Activated CD8-positive, alpha-beta memory T cell treated with anti-CD3 and anti-CD28 coated beads, Interleukin-2, amount 10 ng/mL, durations not matched to agents 7 days and 5 days (primary cell): ENCODE measurements around the gene GAREM2. TPM values are rescaled to one million over a fixed set of nuclear protein-coding genes. Genes with fewer than 3 reads are reported as not detected.
A peak's percentile ranks its signal among the peaks of the same experiment; 100 is the strongest.

ENCODE experiments used
- ATAC-seq: fragments of 150-1000 bp; cut with Tn5 transposase; one replicate; pipeline ENCODE4 v1.10.0; 2021; ENCODE audit warnings: moderate library complexity
- CTCF ChIA-PET: fragments of 350-600 bp; sonication (Branson Sonifier 250); formaldehyde crosslinking; loops from one replicate; lab custom pipeline; 2021; ENCODE audit warnings: antibody characterized with exemption; lab: Charles Lee
- DNase-seq: peaks from one replicate; pipeline ENCODE4 v3.0.0-alpha.2; 2020
- H3K27ac Mint-ChIP-seq: one replicate; pipeline ENCODE4 v1.8.0; 2021; ENCODE audit warnings: mild to moderate bottlenecking, mixed read lengths
- H3K27me3 Mint-ChIP-seq: one replicate; pipeline ENCODE4 v1.8.0; 2021; ENCODE audit warnings: mixed read lengths
- H3K36me3 Mint-ChIP-seq: one replicate; pipeline ENCODE4 v1.8.0; 2021; ENCODE audit warnings: mild to moderate bottlenecking, mixed read lengths
- H3K4me1 Mint-ChIP-seq: one replicate; pipeline ENCODE4 v1.8.0; 2021; ENCODE audit warnings: mixed read lengths
- H3K4me3 Mint-ChIP-seq: one replicate; pipeline ENCODE4 v1.8.0; 2021; ENCODE audit warnings: mild to moderate bottlenecking, moderate library complexity, mixed read lengths
- H3K9me3 Mint-ChIP-seq: one replicate; pipeline ENCODE4 v1.8.0; 2022; ENCODE audit warnings: low read depth, mixed read lengths
- total RNA-seq, 2 experiments: library from RNA; stranded (reverse); gene quantifications; one replicate each; pipeline ENCODE4 v1.2.3, GENCODE V29; 2021

Gene GAREM2
- total RNA-seq = 1 to 10 TPM; 2.5 to 4.5 TPM

- no peak within 1 kb of the TSS for H3K27ac Mint-ChIP-seq
- peak within 1 kb of the TSS; percentile 42 for H3K4me3 Mint-ChIP-seq
- no peaks in the 10 kb centered on the region for H3K9me3 Mint-ChIP-seq
- peaks cover 43% of the 10 kb centered on the region for H3K27me3 Mint-ChIP-seq
- peaks cover 6% of the 10 kb centered on the region for H3K4me1 Mint-ChIP-seq
- DNase-seq = peak; percentile 26
- ATAC-seq = peak; percentile 43
- no peaks in the 10 kb centered on the region for H3K36me3 Mint-ChIP-seq
- CTCF ChIA-PET = interaction anchor here (1.2 to 2.0 kb wide), 5 partner anchors 8 to 202 kb away, joined by 3 to 8 read pairs (median 4); no protein-coding TSS in a partner anchor
These were observed at the start of gene GAREM2 for GRCh38 chr2:26172871-26173775. TSS of gene GAREM2 (plus strand) at chr2:26173088. CDS start at chr2:26173221, 133 bp downstream.

GRCh38 chr2:26123426-26123825 is 49.5 kb upstream of the GAREM2 start:
- Mint-ChIP-seq H3K9me3 (no peaks in the 10 kb centered on the region), H3K27me3 (no peaks in the 10 kb centered on the region), H3K36me3 (peaks cover 9% of the 10 kb centered on the region), H3K4me1 (peaks cover 8% of the 10 kb centered on the region), H3K4me3 (no peak overlapping the region), H3K27ac (peak overlapping the region; percentile 54)
- DNase-seq (no peak), ATAC-seq (no peak)
- CTCF ChIA-PET = interaction anchor here (1.1 to 1.2 kb wide), 2 partner anchors 35 to 132 kb away, joined by 3 to 4 read pairs; no protein-coding TSS in a partner anchor

GRCh38 chr2:26126074-26126473 is 46.8 kb upstream of the GAREM2 start:
- Mint-ChIP-seq H3K4me3 (no peak overlapping the region), H3K9me3 (no peaks in the 10 kb centered on the region), H3K27ac (no peak overlapping the region), H3K27me3 (no peaks in the 10 kb centered on the region), H3K4me1 (peaks cover 13% of the 10 kb centered on the region), H3K36me3 (peaks cover 15% of the 10 kb centered on the region)
- DNase-seq = no peak
- CTCF ChIA-PET = interaction anchor here (3.2 kb wide), 1 partner anchor 135 kb away, joined by 9 read pairs; no protein-coding TSS in a partner anchor
- no peak for ATAC-seq

DNA sequence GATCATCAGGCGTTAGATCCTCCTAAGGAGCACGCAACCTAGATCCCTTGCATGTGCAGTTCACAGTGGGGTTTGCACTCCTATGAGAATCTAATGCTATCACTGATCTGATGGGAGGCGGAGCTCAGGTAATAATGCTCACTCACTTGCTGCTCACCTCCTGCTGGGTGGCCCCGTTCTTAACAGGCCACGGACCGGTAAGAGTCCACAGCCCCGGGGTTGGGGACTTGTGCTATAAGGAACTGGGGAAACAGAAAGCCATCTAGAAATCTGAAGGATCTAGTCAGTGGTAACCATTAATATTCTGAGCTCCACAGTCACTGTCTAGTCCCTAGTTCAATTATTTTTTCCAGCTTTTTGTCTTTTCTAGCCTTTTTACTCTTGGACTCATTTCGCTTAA is 44.7 kb upstream of the GAREM2 start:
- H3K4me3 Mint-ChIP-seq = no peak overlapping the region
- no peak for ATAC-seq

GRCh38 chr2:26130763-26131162 is 42.1 kb upstream of the GAREM2 start:
- Mint-ChIP-seq H3K4me1 (peaks cover 5% of the 10 kb centered on the region), H3K9me3 (no peaks in the 10 kb centered on the region), H3K4me3 (no peak overlapping the region), H3K27ac (no peak overlapping the region), H3K36me3 (peaks cover 11% of the 10 kb centered on the region), H3K27me3 (no peaks in the 10 kb centered on the region)
- no peak for DNase-seq
- CTCF ChIA-PET = interaction anchor here (2.2 kb wide), 1 partner anchor 139 kb away, joined by 7 read pairs; no protein-coding TSS in a partner anchor
- ATAC-seq = no peak

More for the DNA sequence above, 44.7 kb upstream of the GAREM2 start:
- DNase-seq = no peak
- no peaks in the 10 kb centered on the region for H3K9me3 Mint-ChIP-seq
- H3K27ac Mint-ChIP-seq = no peak overlapping the region
- CTCF ChIA-PET = interaction anchor here (1.1 to 3.2 kb wide), 5 partner anchors 9 to 965 kb away, joined by 3 to 9 read pairs (median 4); no protein-coding TSS in a partner anchor
- H3K27me3 Mint-ChIP-seq = no peaks in the 10 kb centered on the region
- H3K4me1 Mint-ChIP-seq = peaks cover 13% of the 10 kb centered on the region
- H3K36me3 Mint-ChIP-seq = peaks cover 10% of the 10 kb centered on the region

DNA sequence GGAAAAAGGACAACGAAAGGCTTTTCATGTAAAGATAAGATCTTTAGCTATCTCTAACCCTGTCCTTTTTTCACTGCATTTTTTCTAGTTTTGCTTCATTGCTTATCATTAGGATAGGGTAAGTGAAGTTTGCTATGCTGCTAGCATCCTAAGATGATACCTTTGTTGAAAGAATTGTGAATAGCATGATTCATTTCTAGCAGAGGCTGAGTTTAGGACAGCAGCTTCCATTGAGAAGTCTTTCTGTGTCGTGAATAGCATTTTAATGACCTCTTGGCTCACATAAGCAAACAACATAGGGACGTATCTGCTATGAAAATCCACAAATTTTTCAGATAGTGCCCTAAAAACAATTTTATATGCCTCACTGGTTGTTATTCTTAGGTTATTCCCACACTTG is 36.4 kb upstream of the GAREM2 start:
- CTCF ChIA-PET = interaction anchor here (0.9 kb wide), 1 partner anchor 11 kb away, joined by 3 read pairs; no protein-coding TSS in a partner anchor
- Mint-ChIP-seq H3K36me3 (peaks cover 8% of the 10 kb centered on the region), H3K27me3 (no peaks in the 10 kb centered on the region), H3K9me3 (no peaks in the 10 kb centered on the region), H3K4me3 (no peak overlapping the region), H3K4me1 (peaks cover 2% of the 10 kb centered on the region), H3K27ac (no peak overlapping the region)
- ATAC-seq = no peak
- DNase-seq = no peak

DNA sequence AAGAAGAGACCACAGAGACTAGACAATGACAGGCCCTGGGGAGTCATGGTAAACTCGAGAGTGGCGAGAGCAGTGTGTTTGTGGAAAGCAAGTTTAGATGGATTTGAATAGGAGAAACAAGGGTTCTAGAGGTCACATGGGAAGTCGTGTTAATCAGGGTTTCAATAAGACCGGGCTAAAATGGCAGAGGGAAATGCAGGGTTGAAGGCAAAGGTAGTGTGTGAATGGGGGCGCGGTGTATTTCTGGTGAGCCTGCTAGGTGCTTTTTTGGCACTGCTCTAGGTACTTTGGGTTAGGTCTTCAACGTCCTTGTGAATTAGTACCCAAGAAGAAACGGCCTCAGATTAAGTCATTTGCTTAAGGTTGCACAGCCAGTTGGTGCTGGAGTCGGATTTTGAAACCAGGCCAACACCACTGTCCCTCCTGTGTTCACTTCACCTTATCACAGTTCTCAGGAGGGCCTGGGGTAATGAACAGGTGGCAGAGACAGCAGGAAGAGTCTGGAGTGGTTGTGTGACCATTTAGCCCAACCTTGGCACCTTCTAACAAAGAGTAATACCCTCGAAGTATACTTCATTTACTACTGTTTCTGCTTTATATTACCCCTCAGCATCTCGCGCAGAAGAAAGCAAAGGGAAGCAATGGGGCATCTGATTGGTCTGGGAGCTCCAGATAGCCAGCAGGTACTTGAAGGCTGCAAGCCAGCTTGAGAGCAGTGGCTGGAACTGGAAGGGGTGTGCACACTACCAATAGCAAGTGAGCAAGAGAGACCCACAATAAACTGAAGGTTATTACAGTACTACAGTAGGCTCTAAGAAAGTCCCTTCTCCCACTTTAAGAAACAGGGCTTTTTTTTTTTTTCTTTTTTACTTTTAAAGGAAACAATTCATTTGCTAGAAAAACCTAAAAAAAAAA is 33.4 kb upstream of the GAREM2 start:
- ATAC-seq (no peak), DNase-seq (no peak)
- H3K9me3 Mint-ChIP-seq = no peaks in the 10 kb centered on the region
- peaks cover 8% of the 10 kb centered on the region for H3K36me3 Mint-ChIP-seq
- CTCF ChIA-PET = interaction anchor here (0.7 to 1.9 kb wide), 3 partner anchors 148 to 1819 kb away, joined by 3 to 6 read pairs (median 3); no protein-coding TSS in a partner anchor
- H3K4me3 Mint-ChIP-seq = no peak overlapping the region
- peaks cover 2% of the 10 kb centered on the region for H3K4me1 Mint-ChIP-seq
- no peak overlapping the region for H3K27ac Mint-ChIP-seq
- no peaks in the 10 kb centered on the region for H3K27me3 Mint-ChIP-seq

DNA sequence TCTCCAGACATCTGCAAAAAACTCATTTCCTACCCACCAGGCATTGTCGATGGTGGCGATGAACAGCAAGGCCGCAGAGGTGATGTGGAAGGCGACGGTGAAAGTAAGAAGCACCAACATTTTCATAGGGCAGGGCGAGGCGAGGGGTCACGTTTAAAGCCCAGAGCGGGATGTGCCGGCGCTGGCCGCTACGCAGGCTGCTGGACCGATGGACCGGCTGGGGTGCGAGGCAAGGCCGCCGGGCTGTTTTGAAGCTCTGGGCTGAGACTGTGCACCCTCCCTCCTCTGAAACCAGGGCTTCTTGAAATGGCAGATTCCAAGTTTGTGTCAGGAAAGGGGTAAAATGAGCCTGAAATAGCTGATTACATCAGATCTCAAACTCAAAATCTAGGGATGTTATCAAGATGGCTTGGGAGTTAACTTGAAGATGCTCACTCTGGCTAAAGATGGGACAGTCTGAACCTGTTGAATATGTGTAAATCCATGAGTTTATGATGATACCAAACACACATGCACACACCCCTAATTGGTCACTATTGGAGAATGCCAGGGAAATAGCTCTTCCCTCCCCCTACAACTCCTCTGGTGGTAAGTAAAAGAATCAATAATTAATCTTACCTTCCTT is 31.6 kb upstream of the GAREM2 start:
- Mint-ChIP-seq H3K36me3 (peaks cover 2% of the 10 kb centered on the region), H3K4me3 (no peak overlapping the region), H3K27ac (no peak overlapping the region), H3K27me3 (no peaks in the 10 kb centered on the region), H3K9me3 (no peaks in the 10 kb centered on the region), H3K4me1 (peaks cover 2% of the 10 kb centered on the region)
- ATAC-seq (no peak), DNase-seq (no peak)
- CTCF ChIA-PET = interaction anchor here (1.2 to 1.9 kb wide), 3 partner anchors 53 to 151 kb away, joined by 4 to 6 read pairs (median 4); no protein-coding TSS in a partner anchor

DNA sequence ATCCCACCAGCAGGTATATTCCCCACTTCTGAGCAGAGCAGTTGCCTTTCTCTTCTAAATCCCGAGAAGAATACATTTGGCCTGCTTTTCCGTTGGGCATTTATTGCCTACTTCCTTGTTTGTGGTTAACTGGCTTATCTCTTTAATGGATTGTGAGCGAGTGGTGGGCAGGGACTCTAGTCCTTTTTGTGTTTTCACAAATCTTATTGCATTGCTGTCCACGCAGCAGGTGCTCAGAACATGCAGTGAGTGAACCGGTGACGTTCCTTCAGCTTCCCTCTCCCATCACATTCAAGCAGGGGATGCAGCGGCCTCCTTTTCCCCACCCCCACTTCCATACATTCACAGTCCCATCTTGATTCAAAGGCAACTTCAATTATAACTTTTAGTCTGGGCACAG is 28.9 kb upstream of the GAREM2 start:
- Mint-ChIP-seq H3K36me3 (no peaks in the 10 kb centered on the region), H3K4me3 (no peak overlapping the region), H3K4me1 (peaks cover 2% of the 10 kb centered on the region), H3K27me3 (peaks cover 6% of the 10 kb centered on the region), H3K27ac (no peak overlapping the region), H3K9me3 (no peaks in the 10 kb centered on the region)
- CTCF ChIA-PET = interaction anchor here (0.8 to 4.7 kb wide), 8 partner anchors 20 to 293 kb away, joined by 3 to 67 read pairs (median 6); no protein-coding TSS in a partner anchor
- ATAC-seq (no peak), DNase-seq (no peak)

DNA sequence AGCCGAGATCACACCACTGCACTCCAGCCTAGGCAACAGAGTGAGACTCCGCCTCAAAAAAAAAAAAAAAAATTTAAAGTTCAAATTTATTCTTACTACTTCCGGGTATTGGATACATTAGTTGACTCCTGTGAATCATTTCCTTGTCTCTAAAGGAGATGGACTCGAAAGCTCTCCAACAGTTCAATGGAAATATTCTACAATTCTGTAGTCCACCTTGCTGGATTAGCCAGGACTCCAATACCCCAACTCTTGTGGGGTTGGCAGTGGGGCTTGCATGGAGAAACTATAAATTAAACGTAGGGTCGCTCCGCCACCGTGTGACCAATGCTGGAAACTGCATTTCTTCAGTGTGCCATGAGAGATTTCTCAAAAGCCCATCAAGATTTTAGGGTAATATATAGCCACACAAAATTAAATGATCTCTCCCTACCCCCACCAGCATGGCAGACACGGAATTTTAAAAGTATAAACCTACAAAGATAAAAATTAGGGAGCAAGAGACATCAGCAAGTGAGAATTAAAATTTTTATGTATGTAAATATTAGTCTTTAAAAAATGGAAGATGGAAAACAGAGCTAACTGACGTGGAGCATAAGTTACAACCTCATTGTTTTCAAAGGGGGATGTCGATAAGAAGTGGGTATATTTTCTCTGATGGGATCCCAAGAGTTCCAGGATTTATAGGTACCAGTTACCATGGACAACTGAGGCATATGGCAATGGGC is 27.8 kb upstream of the GAREM2 start:
- H3K27ac Mint-ChIP-seq = no peak overlapping the region
- no peaks in the 10 kb centered on the region for H3K36me3 Mint-ChIP-seq
- ATAC-seq = peak; percentile 76
- peaks cover 2% of the 10 kb centered on the region for H3K4me1 Mint-ChIP-seq
- no peaks in the 10 kb centered on the region for H3K9me3 Mint-ChIP-seq
- peaks cover 13% of the 10 kb centered on the region for H3K27me3 Mint-ChIP-seq
- H3K4me3 Mint-ChIP-seq = no peak overlapping the region
- CTCF ChIA-PET = interaction anchor here (0.6 to 4.7 kb wide), 20 partner anchors 11 to 704 kb away, joined by 3 to 67 read pairs (median 4); no protein-coding TSS in a partner anchor
- DNase-seq = peak; percentile 78

DNA sequence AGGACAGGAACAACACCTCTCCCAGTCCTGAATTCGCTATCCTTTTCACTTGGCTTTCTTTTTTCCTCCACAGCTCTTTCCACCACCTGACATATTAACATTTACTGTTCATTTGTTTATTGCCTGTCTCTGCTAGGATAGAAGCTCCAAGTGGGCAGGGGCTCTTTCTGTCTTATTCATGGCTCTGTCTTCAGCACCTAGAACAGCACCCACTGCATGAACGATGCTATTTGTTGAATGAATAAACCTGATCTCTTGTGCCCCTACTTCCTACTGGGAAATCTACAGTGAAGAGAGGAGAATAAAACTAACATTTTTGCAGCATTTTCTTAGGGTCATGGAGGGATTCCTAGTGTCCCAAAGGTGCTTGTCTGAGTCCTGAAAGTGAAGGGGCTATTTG is 24.4 kb upstream of the GAREM2 start:
- Mint-ChIP-seq H3K27ac (no peak overlapping the region), H3K4me3 (no peak overlapping the region), H3K36me3 (no peaks in the 10 kb centered on the region), H3K4me1 (peaks cover 2% of the 10 kb centered on the region), H3K27me3 (peaks cover 31% of the 10 kb centered on the region), H3K9me3 (no peaks in the 10 kb centered on the region)
- CTCF ChIA-PET = interaction anchor here (1.2 to 1.8 kb wide), 3 partner anchors 12 to 296 kb away, joined by 3 to 6 read pairs (median 3); no protein-coding TSS in a partner anchor
- DNase-seq = no peak
- no peak for ATAC-seq

DNA sequence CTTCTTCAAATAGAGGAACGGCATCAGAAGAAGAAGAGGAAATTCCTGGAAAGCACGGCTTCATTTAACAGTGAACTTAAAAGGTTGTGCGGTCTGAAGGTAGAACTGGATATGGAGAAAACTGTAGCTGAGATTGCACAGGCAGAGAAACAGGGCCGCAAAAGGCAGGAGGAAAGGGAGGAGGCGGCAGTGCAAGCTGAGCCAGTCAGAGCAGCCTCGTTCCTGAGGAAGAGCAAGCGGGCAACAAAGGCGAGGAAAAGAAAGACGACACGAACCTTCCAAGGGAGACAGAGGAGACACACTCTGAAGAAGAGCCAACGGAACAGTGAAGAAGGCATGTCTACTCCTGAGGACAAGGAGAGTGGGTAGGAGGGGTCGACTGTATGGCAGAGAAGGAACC is 22.6 kb upstream of the GAREM2 start:
- H3K4me3 Mint-ChIP-seq = no peak overlapping the region
- no peak overlapping the region for H3K27ac Mint-ChIP-seq
- CTCF ChIA-PET = interaction anchor here (1.3 to 1.4 kb wide), 2 partner anchors 158 to 159 kb away, joined by 3 read pairs; no protein-coding TSS in a partner anchor
- no peak for ATAC-seq
- H3K9me3 Mint-ChIP-seq = no peaks in the 10 kb centered on the region
- H3K4me1 Mint-ChIP-seq = no peaks in the 10 kb centered on the region
- H3K27me3 Mint-ChIP-seq = peaks cover 37% of the 10 kb centered on the region
- no peak for DNase-seq
- H3K36me3 Mint-ChIP-seq = no peaks in the 10 kb centered on the region
